Loucy (cell line): ENCODE data around the gene EFNA5.

Experiments
- EZH2phosphoT487 ChIP-seq: fragments of 200-600 bp; IDR thresholded peaks from 2 replicates; pipeline ENCODE4 v1.6.1; 2018; ENCODE audit warnings: antibody characterized with exemption, mild to moderate bottlenecking, moderate library complexity, borderline replicate concordance
- TF ChIP-seq, protein P1 (sequence below): fragments of 200-600 bp; sonication (generic); conservative IDR thresholded peaks from 2 replicates; pipeline ENCODE4 v1.5.1; 2014; ENCODE audit warnings: mild to moderate bottlenecking, antibody characterized with exemption, low read length

DNA sequence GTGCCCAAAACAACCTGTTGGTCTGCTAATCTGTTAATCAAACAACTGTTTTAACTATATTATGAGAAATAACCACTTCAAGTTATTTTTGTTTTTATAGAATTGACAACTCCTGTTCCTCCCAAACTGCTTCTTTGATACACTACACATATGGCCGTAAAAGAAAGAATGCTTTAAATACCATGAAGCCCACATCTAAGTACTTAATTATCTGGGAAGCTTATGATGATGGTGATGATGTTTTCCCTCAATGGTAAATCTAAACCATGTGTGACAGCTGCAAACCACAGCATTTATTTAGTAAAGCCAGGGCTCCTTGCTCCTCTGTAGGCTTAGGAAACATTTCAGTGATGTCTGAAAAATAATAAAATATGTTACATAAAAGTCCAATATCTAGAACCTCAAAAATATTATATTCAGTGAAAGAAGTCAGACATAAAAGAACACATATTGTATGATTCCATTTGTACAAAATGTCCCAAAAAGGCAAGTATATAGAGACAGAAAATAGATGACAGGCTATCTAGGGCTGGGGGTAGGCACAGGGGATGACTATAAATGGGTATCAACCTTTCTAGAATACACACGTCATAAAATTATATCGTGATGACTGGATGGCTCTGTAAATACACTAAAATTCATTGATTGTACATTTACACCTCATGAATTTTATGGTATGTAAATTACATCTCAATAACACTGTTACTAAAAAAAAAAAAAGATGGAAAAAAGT, 154.1 kb downstream of the EFNA5 start:
- TF ChIP-seq EZH2phosphoT487: no peak
- TF ChIP-seq, protein P1, sequence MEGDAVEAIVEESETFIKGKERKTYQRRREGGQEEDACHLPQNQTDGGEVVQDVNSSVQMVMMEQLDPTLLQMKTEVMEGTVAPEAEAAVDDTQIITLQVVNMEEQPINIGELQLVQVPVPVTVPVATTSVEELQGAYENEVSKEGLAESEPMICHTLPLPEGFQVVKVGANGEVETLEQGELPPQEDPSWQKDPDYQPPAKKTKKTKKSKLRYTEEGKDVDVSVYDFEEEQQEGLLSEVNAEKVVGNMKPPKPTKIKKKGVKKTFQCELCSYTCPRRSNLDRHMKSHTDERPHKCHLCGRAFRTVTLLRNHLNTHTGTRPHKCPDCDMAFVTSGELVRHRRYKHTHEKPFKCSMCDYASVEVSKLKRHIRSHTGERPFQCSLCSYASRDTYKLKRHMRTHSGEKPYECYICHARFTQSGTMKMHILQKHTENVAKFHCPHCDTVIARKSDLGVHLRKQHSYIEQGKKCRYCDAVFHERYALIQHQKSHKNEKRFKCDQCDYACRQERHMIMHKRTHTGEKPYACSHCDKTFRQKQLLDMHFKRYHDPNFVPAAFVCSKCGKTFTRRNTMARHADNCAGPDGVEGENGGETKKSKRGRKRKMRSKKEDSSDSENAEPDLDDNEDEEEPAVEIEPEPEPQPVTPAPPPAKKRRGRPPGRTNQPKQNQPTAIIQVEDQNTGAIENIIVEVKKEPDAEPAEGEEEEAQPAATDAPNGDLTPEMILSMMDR: no peak
